ENCODE results near the gene PXN. TPM values are rescaled to one million over a fixed set of nuclear protein-coding genes. Genes with fewer than 3 reads are reported as not detected.

Gene PXN
- total RNA-seq (100 to 1,000 TPM in 1 of 9 donors, 10 to 100 TPM in 8; 34.3 to 103 (median 69.9) TPM), polyA plus RNA-seq (10 to 100 TPM; 58.7 to 90.5 TPM)
- long read RNA-seq, donor 1, partial matches to known transcripts = 4 of 80 reads
- long read RNA-seq, donor 1, other reads (novel, unspliced or antisense) = 75 of 80 reads
- long read RNA-seq, donor 2, partial matches to known transcripts = 11 of 238 reads
- long read RNA-seq, donor 2, other reads (novel, unspliced or antisense) = 227 of 238 reads
- long read RNA-seq, donor 3, partial matches to known transcripts = 7 of 96 reads
- long read RNA-seq, donor 3, other reads (novel, unspliced or antisense) = 89 of 96 reads

DNA sequence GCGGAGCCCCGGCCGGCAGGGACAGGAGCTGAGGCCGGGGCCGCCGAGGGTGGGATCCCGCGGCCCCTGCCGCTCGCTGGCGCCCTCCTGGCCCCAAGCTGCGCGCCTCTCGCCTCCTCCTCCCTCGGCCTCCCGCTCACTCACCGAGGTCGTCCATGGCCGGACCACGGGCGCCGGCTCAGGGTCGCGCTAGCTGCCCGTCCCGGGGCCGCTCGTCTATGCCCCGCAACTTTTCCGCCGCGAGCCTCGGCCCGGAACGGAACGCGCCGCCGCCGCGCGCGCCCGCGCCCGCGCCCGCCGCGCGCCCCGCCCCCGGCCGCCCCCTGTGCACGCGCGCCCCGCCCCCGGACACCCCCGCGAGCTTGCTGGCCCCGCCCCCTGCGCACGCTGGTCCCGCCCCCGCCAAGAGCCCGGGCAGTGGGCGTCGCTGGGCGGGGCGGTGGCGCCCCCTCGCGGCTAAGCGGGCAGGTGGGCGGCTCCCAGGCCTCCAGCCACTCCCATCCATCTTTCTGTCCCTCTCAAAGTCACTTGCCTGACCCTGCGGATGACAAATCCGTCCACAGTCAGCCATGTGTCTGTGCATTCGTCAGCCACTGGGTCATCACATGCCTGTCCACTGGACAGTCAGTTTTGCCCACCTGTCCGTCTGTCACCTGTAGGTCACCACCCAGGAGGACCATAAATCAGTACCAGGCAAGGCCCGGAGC lies at the start of gene PXN:
PXN (minus strand) TSS at position 258 of the 707 bp plus-strand sequence; CDS start at position 157, 101 bp downstream.
- intact Hi-C loops (cut with DNase I) = loop anchor here (1.0 to 2.0 kb wide), 6 partner anchors 35 to 65 kb away; partner anchors contain the start of gene RPLP0 (in 2 of the 10)
- 1 to 5% (median 3%) methylated on average over 13 to 81 of the region's 81 CpGs for WGBS, 4 donors
- H3K36me3 ChIP-seq = peaks cover 0 to 11% (median 0%) of the 10 kb centered on the region in 9 donors
- peak within 1 kb of the TSS; percentile 88 to 99 (median 97) for H3K27ac ChIP-seq
- TF ChIP-seq POLR2A (IDR thresholded peaks at IDR 0.05) = peak in 1 of 2 donors; percentile 80
- TF ChIP-seq, protein P1, sequence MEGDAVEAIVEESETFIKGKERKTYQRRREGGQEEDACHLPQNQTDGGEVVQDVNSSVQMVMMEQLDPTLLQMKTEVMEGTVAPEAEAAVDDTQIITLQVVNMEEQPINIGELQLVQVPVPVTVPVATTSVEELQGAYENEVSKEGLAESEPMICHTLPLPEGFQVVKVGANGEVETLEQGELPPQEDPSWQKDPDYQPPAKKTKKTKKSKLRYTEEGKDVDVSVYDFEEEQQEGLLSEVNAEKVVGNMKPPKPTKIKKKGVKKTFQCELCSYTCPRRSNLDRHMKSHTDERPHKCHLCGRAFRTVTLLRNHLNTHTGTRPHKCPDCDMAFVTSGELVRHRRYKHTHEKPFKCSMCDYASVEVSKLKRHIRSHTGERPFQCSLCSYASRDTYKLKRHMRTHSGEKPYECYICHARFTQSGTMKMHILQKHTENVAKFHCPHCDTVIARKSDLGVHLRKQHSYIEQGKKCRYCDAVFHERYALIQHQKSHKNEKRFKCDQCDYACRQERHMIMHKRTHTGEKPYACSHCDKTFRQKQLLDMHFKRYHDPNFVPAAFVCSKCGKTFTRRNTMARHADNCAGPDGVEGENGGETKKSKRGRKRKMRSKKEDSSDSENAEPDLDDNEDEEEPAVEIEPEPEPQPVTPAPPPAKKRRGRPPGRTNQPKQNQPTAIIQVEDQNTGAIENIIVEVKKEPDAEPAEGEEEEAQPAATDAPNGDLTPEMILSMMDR (IDR thresholded peaks at IDR 0.05) = peak; percentile 79 to 95 (median 89)
- ATAC-seq = peak; percentile 45 to 92 (median 85)
- no peaks in the 10 kb centered on the region for H3K9me3 ChIP-seq
- H3K27me3 ChIP-seq = no peaks in the 10 kb centered on the region
- peak; percentile 88 to 96 (median 91) for DNase-seq
- H3K4me1 ChIP-seq = peaks cover 7 to 47% (median 39%) of the 10 kb centered on the region in 12 donors
- peak within 1 kb of the TSS; percentile 91 to 100 (median 98) for H3K4me3 ChIP-seq

DNA sequence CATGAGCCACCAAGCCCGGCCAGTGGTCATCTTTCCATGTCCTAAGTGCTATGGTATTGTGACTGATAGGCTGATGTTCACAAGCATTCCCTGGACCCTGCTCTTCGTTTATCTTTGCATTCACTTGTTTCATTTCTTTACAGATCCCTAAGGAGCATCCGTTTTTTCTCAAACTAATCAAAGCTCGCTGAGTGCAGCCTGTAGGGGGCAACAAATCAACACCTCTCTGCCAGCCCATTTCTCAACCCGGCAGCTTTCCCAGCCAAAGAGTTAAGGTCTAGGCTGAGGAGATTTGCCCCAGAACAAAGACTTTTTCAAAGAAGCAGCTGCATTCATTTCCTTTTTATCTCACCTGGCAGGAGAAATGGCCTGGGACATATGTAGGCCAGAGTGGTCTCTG lies 48.7 kb upstream of the PXN start:
- DNase-seq (no peak), ATAC-seq (no peak)
- H3K36me3 ChIP-seq = no peaks in the 10 kb centered on the region
- peaks cover 0 to 14% (median 8%) of the 10 kb centered on the region in 12 donors for H3K4me1 ChIP-seq
- H3K27ac ChIP-seq = no peak overlapping the region
- no peaks in the 10 kb centered on the region for H3K9me3 ChIP-seq
- 50 to 57% (median 57%) methylated on average over 5 of the region's 5 CpGs for WGBS, 4 donors
- intact Hi-C loops (cut with DNase I) = no loop called here
- TF ChIP-seq POLR2A (IDR thresholded peaks at IDR 0.05) = no peak
- TF ChIP-seq, protein P1 (IDR thresholded peaks at IDR 0.05) = no peak
- H3K4me3 ChIP-seq = no peak overlapping the region
- no peaks in the 10 kb centered on the region for H3K27me3 ChIP-seq

DNA sequence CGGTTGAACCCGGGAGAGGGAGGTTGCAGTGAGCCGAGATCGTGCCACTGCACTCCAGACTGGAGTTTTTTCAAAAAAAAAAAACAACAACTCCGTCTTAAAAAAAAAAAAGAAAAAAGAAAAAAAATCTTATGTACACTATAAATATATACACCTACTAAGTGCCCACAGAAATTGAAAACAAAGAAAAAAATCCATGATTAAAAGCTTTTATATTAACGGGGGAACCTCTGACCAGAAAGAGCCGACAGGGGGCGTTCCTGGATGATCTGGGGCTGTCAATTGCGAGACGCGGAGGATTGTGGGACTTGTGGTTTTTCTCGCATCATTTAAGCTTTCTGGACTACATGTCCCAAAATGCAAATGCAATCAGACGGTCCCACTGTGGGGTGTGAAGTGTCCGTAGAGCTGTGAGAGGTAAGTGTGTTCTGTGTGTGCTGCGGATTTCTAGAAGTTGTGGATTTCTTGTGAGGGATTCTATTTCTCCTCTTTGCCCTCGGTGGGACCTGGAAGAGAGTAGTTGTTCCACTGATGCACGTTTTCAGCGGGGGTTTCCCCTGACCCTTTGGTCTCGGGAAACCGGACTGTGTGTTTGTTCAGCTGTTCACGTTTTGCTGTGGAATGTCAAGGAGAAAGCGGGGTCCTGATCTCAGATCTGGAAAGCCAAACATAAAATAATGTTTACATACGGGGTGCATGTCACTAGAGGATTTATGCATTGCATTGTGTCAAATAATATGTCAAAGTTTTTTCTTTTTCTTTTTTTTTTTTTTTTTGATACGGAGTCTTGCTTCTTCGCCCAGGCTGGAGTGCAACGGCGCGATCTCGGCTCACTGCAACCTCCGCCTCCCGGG lies 36.7 kb upstream of the PXN start, which contains the start of gene SIRT4:
SIRT4 (plus strand) TSS at position 360 of the 854 bp plus-strand sequence. CDS start 1,241 bp downstream, outside the sequence.
- Histone ChIP-seq H3K4me1 (peaks cover 0 to 11% (median 0%) of the 10 kb centered on the region in 12 donors), H3K27me3 (no peaks in the 10 kb centered on the region), H3K4me3 (peak within 1 kb of the TSS; percentile 38 to 85 (median 71)), H3K9me3 (no peaks in the 10 kb centered on the region), H3K36me3 (no peaks in the 10 kb centered on the region), H3K27ac (peak within 1 kb of the TSS in 11 of 12 donors; percentile 65 to 91 (median 82))
- TF ChIP-seq, protein P1 (IDR thresholded peaks at IDR 0.05) = peak; percentile 67 to 97 (median 82)
- TF ChIP-seq POLR2A (IDR thresholded peaks at IDR 0.05) = peak in 1 of 2 donors; percentile 46
- DNase-seq (peak; percentile 88 to 95 (median 91)), ATAC-seq (peak; percentile 93 to 98 (median 97))
- intact Hi-C loops (cut with DNase I) = loop anchor here in 1 of 10 donors (1.0 kb wide), 1 partner anchor 15 kb away; no protein-coding TSS in a partner anchor
- WGBS, 4 donors = 7 to 11% (median 10%) methylated on average over 31 of the region's 31 CpGs
